ENCODE measurements around the gene TTN.

Gene TTN

GRCh38 chr2:178641498-178641897 is 165.7 kb downstream of the TTN start:
- DNase-seq, result no peak

DNA sequence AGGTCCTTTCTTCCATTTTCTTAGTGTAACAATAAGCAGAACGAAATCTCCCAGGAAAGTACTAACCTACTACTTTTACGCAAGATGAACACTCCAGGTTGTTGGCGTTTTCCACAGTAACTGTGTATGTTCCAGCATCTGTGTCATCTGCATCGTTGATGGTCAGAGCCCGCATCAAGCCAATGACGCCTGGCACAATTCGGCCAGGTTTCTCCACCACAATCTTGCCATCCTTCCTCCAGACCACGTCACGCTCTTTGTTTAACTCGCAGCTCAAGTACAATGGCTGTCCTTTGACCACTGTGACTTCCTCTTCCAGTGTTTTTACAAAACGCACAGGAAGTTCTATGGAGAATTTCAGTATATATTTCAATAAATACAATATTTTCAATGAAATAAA is 171.3 kb downstream of the TTN start:
- no peak for DNase-seq

- no peak for DNase-seq
Observed at GRCh38 chr2:178632729-178633128, 174.5 kb downstream of the TTN start.

DNA sequence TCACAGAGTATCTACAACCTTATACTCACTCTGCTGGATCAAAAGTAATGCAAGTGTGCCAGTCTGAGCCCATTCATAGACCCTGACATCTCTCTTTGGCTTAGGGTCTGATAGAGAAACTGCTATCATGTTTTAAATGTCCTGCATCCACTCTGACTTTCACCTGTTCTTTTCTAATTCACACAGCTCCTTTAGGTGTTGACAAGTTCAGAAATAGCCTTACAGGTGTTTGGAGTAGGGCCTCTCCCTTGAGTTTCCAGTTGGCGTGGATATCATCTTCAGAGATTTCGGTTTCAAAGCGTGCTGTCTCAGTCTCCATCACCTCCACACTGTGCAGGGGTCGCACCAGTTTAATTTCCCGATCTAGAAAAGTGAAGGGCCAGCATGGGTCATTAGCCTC is 176.6 kb downstream of the TTN start:
- no peak for DNase-seq

GRCh38 chr2:178629463-178629862 is 177.8 kb downstream of the TTN start:
- DNase-seq, result no peak

GRCh38 chr2:178628605-178629004 is 178.6 kb downstream of the TTN start:
- no peak for DNase-seq

DNA sequence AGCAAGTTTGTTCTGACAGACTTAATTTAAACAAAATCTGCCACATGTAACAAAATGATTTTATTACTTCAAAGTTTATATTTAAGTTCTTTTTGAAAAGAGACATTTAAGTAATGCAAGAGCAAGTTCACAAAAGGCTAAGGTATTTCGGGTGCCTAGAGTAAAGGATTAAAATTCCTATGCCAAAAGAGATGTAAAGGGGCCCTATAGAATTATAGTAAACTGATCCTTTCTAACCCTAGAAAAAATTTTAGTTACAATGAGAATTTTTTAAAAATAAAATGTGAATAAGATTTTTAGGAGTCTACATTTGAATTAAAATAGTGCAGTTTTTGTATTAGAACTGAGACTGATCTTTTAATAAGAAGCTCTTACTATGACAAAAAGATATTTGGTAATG is 179.8 kb downstream of the TTN start:
- DNase-seq, result no peak

DNA sequence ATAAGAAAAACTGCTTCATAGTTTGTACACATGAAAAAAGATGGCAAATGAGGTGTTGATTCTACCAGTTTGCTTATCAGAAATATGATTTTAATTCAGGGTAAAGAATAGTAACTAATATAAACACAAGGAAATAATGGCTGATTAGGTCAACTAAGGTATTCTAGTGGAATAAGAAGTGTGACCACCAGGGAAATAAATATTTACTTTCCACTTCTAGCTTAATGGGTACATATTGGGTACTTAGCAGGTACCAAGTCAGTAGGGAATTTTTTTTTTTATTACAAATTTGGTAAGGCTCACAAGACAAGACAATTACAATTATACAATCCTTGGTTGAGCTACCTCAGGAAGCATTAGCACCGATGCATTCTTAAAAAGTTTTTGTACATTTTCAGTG is 191.3 kb downstream of the TTN start:
- DNase-seq, result no peak

DNA sequence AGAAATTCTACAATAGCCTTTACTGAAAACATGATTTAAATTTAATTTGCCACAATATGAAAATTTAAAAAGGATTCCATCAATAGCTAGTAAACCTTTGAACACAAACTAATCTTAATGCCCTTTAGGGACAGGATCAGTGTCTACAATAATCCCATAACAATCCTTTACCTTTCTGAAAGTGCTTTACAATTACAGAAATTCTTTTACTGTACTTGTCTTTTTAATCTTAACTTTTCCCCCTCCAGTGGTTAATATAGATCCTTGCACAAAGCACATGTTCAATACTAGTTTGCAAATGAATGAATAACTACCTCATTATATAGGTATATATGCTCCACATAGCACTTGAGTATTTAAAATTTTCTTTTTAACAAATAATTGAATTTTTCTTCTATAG is 204.3 kb downstream of the TTN start:
- DNase-seq, result no peak

DNA sequence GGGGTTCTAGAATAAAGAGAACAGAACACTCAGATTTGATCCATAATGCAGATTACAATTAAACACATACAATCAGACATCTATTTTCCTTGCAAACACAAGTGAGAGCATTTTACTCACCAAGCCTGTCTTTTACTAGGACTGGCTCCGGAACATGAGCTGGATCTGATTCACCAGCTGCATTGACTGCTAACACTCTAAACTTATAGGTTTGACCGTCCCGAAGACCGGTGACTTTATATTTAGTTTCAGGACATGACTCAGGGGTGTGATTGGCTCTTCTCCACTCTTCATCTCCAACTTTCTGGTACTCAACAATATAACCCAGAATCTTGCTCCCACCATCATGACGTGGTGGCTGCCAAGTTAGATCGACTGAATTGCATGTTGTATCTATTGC is 214.6 kb downstream of the TTN start:
- no peak for DNase-seq

GRCh38 chr2:178589335-178589734 is 217.9 kb downstream of the TTN start:
- no peak for DNase-seq

- DNase-seq, result no peak
Observed at GRCh38 chr2:178584666-178585065, 222.6 kb downstream of the TTN start.

GRCh38 chr2:178579006-178579405 is 228.2 kb downstream of the TTN start:
- no peak for DNase-seq

DNA sequence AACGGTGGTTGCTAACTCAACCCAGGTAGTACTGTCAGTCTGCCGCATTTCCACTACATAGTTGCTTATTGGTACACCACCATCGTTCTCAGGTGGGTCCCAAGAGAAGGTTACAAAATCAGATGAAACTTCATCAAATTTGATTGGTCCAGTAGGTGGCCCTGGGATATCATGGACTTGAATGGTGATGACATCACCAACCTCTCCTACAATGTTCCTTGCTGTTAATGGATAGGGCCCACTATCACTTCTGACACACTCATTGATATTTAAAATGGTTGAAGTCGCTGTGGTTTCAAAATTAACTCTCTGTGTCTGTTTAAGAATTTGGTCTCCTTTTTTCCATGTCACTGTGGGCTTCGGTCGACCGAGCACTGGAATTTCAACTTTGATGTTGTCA is 232.4 kb downstream of the TTN start:
- no peak for DNase-seq

- DNase-seq, result no peak
Observed at GRCh38 chr2:178568227-178568626, 239.0 kb downstream of the TTN start.

- no peak for DNase-seq
Observed at GRCh38 chr2:178553047-178553446, 254.2 kb downstream of the TTN start.

DNA sequence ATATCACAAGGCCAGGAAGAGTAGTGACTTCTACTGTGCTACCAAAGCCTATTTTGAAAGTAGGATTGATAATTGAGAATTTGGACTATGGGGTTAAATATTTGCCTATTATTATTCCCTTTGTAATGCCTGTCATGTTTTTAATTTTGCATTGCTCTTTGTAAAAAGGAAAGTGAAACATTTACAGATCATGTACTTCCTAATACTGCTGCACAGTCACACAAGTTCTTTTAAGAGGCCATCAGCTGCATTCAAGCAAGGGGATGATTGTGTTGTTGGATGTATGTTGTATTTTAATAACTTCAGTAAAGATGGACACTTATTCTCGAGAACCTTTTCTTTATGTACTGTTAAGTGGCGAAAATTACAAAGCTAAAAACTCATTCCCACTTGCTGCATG is 256.9 kb downstream of the TTN start:
- DNase-seq, result no peak

DNA sequence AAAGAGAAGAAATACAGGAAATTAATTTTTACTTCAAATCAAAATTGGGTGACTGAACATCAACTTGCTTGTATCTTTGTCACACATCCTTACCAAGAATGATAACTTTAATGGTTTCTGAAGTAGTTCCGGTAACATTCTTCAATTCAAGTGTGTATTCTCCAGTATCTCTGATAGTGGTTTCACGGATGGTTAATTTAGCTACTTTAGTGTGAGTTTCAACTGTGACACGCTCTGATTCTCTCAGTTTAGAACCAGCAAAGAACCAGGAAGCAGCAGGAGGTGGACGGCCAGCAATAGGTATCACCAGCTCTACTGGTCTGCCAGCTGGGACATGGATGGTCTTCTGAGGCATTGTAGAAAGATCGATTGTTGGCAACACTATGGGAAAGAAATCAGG is 264.7 kb downstream of the TTN start:
- no peak for DNase-seq

DNA sequence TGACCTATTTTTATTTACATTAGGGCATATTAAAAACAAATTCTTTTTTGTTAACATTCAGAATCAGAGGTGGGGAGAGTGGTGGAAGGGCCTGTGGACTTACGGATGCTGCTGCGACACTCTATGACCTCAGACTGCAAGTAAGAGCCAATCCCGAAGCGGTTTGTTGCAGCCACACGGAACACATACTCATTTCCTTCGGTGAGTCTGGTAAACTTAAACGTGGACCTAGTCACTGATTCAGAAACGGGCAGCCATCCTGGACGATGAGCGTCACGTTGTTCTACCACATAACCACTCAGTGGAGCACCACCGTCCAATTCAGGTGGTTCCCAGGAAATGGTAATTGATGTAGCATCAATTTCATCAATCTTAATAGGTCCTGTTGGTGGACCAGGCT is 265.1 kb downstream of the TTN start:
- no peak for DNase-seq

DNA sequence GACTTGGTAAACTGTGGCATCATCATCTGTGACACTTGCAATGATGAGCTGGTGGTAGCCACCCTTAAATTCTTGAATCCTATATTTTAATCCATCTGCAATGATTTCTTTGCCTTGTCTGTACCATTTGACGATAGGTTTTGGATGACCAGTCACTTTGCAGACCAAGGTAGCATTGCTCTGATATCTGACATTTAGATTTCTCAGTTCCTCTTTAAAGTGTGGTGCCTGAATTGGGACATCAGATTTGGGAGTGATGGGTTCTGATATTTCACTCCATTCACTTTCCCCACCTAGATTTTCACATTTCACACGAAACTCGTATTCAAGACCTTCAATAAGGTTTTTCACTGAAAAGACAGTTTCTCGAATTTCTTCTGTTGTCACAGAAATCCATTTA is 271.2 kb downstream of the TTN start:
- no peak for DNase-seq

DNA sequence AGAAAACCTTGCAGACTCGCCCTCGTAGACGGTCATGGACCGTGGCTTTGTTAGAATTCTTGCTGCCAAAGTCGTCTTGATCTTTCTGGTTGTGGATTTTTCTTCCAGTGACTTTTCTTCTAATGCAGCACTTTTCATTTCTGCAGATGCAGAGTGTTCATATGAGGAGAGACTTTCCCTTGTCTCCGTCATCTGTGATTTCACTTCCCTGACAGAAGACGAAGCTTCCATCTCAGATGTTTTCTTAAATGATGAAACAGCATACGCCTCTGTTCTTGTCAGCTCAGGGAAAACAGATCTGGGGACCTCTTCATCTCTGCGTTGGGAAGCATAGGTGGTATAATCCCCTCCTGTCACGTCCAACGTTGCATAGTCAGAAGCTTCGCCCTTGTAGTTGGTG is 276.1 kb downstream of the TTN start:
- no peak for DNase-seq

GRCh38 chr2:178530625-178531142 is 276.5 kb downstream of the TTN start:
- DNase-seq, result no peak

DNA sequence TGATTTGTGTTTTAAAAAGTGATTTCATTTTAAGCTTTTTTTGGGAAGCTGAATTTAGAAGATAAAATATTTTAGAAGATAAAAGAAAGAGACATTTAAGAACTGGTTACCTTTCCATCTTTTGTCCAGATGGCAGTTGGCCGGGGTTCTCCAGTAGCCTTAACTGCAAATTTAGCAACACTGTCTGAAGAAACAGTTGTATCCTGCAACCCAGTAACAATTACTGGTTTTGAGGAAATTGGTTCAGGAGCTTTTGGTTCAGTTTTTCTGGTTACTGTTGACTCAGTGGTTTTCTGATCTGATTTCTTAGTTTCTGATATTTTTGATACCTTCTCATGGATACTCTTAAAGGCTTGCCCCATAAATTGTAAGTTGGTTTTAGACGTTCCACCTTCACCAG is 277.1 kb downstream of the TTN start:
- DNase-seq, result no peak

DNA sequence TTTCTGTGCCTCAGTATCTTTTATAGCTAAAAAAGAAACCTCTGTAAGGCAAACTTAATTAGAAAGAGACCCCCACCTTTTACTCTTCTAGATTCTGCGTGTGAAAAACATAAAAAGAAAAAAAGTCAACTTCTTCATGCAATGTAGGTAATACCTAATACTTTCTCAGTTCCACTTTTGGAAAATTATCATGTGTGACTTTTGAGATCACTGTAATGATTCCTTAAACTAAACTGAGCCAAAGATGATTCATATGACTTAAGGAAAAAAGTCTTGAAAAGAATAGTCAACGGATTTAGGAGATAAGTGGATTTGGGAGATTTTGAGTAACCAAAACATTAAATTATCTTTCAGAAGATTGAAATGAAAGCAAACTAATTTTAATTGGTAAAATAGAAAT is 278.0 kb downstream of the TTN start:
- no peak for DNase-seq

GRCh38 chr2:178528647-178529046 is 278.6 kb downstream of the TTN start:
- DNase-seq, result no peak

GRCh38 chr2:178527592-178527991 is 279.6 kb downstream of the TTN start:
- DNase-seq, result no peak

Data from stimulated activated CD4-positive, alpha-beta T cell treated with anti-CD3 and anti-CD28 coated beads, Interleukin-12 subunit alpha, Interleukin-12 subunit beta, amount 100 ng/mL, for 4 hours (primary cell).